Body of pancreas (tissue), 4 donors: Measurements from ENCODE around the gene CCDC38.

Experiments used
- POLR2A ChIP-seq, 3 donors: fragments of 450-650 bp; IDR thresholded peaks; one replicate each; pipeline ENCODE4 v1.6.1; 2016; ENCODE audit warnings: antibody characterized with exemption in 3 of 3, mild to moderate bottlenecking in 2 of 3
- TF ChIP-seq, protein P1 (sequence below), 7 experiments: fragments of 450-650 bp in 4 of 7; fragments of 200-600 bp in 3 of 7; sonication (generic) in 3 of 7; IDR thresholded peaks; one replicate each; pipeline ENCODE4 v1.5.1; 2016 to 2019; ENCODE audit warnings: antibody characterized with exemption in 7 of 7

DNA sequence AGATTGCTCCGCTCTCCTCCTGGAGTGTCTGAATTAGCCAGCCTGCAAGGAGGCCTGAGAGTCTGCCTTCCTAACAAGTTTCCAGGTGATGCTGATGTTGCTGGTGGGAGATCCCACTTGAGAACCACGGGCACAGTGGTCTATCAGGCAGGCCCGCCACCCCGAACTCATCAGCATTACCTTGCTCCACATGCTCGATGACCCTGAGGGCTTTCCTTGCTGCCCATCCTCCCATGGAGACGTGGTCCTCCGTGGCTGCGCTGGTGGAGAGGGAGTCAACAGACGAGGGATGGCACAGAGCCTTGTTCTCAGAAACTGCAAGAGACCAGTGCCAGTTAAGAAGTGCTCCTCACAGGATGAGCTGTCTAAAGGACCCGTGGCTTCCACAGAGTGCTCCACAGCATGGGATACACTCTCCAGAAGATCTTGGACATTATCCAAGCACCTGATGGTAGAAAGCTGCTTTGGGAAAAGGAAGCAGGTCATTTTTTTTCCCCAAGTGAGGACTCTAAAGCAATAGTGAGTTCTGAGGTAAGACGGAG, 35.4 kb upstream of the CCDC38 start:
- TF ChIP-seq, protein P1, sequence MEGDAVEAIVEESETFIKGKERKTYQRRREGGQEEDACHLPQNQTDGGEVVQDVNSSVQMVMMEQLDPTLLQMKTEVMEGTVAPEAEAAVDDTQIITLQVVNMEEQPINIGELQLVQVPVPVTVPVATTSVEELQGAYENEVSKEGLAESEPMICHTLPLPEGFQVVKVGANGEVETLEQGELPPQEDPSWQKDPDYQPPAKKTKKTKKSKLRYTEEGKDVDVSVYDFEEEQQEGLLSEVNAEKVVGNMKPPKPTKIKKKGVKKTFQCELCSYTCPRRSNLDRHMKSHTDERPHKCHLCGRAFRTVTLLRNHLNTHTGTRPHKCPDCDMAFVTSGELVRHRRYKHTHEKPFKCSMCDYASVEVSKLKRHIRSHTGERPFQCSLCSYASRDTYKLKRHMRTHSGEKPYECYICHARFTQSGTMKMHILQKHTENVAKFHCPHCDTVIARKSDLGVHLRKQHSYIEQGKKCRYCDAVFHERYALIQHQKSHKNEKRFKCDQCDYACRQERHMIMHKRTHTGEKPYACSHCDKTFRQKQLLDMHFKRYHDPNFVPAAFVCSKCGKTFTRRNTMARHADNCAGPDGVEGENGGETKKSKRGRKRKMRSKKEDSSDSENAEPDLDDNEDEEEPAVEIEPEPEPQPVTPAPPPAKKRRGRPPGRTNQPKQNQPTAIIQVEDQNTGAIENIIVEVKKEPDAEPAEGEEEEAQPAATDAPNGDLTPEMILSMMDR (IDR thresholded peaks at IDR 0.05), result no peak
- no peak for TF ChIP-seq POLR2A (IDR thresholded peaks at IDR 0.05)
